HepG2 (cell line): ENCODE results near the gene NRSN2. TPM values are rescaled to one million over a fixed set of nuclear protein-coding genes. Genes with fewer than 3 reads are reported as not detected.

Experiments used
- AHDC1 ChIP-seq: sonication (generic); formaldehyde crosslinking; IDR thresholded peaks from 2 replicates; pipeline ENCODE4 v1.5.1; 2020; ENCODE audit warnings: mild to moderate bottlenecking, missing genetic modification reagents, borderline replicate concordance
- BRD4 ChIP-seq: sonication (generic); formaldehyde crosslinking; IDR thresholded peaks from 2 replicates; pipeline ENCODE4 v1.4.0; 2020; ENCODE audit warnings: missing genetic modification reagents
- FOSL2 ChIP-seq: sonication (generic); formaldehyde crosslinking; IDR thresholded peaks from 2 replicates; pipeline ENCODE4 v1.4.0; 2020; ENCODE audit warnings: missing genetic modification reagents
- KAT7 ChIP-seq: IDR thresholded peaks from 2 replicates; pipeline ENCODE4 v1.6.1; 2018; ENCODE audit warnings: borderline replicate concordance, missing compliant biosample characterization
- MLLT10 ChIP-seq: sonication (generic); formaldehyde crosslinking; IDR thresholded peaks from 2 replicates; pipeline ENCODE4 v1.4.0; 2020; ENCODE audit warnings: missing genetic modification reagents
- PRDM10 ChIP-seq: sonication (generic); formaldehyde crosslinking; IDR thresholded peaks from 2 replicates; pipeline ENCODE4 v1.4.0; 2020; ENCODE audit warnings: low read depth, missing genetic modification reagents
- RELA ChIP-seq: sonication (generic); formaldehyde crosslinking; IDR thresholded peaks from 2 replicates; pipeline ENCODE4 v1.4.0; 2020; ENCODE audit warnings: missing genetic modification reagents
- TEAD3 ChIP-seq: optimal IDR thresholded peaks from 2 replicates; pipeline ENCODE3; 2016; ENCODE audit warnings: borderline replicate concordance
- ZFP36L2 ChIP-seq: sonication (generic); formaldehyde crosslinking; IDR thresholded peaks from 2 replicates; pipeline ENCODE4 v1.4.0; 2020; ENCODE audit warnings: missing genetic modification reagents
- ZNF235 ChIP-seq: sonication (generic); formaldehyde crosslinking; IDR thresholded peaks from 2 replicates; pipeline ENCODE4 v1.8.1; 2023; ENCODE audit warnings: mild to moderate bottlenecking, missing genetic modification reagents, borderline replicate concordance
- ZNF432 ChIP-seq: sonication (generic); formaldehyde crosslinking; IDR thresholded peaks from 2 replicates; pipeline ENCODE4 v1.5.0; 2020; ENCODE audit warnings: missing genetic modification reagents, mild to moderate bottlenecking, borderline replicate concordance
- ZNF605 ChIP-seq: sonication (generic); formaldehyde crosslinking; IDR thresholded peaks from 2 replicates; pipeline ENCODE4 v1.8.0; 2022; ENCODE audit warnings: mild to moderate bottlenecking, missing genetic modification reagents
- ZNF607 ChIP-seq: sonication (generic); formaldehyde crosslinking; IDR thresholded peaks from 2 replicates; pipeline ENCODE4 v1.5.1; 2020; ENCODE audit warnings: missing genetic modification reagents, mild to moderate bottlenecking, borderline replicate concordance
- polyA plus RNA-seq, 8 experiments: library from polyadenylated mRNA; depleted of rRNA in 3 of 8; stranded (reverse) in 7 of 8; unstranded in 1 of 8; fragments of >200 nt; fragmentation: Illumina TruSeq in 4 of 8; extraction: Trizol in 4 of 8; gene quantifications; 2 replicates each; pipeline versions ENCODE4 v1.2.1 to v1.2.3, GENCODE V29; 2011 to 2016; ENCODE audit warnings: low read depth in 4 of 8, missing spikeins in 1 of 8, mixed read lengths in 1 of 8; ENCODE audit not compliant: insufficient read depth in 1 of 8
- total RNA-seq, 5 experiments: library from RNA; depleted of rRNA; stranded (reverse); fragments of >200 nt; fragmentation: Illumina TruSeq; extraction: Trizol; gene quantifications; 2 replicates each; pipeline ENCODE4 v1.2.3, GENCODE V29; 2016; ENCODE audit warnings: low read depth in 1 of 5
- TF ChIP-seq, protein P1 (sequence below): sonication (generic); formaldehyde crosslinking; IDR thresholded peaks from 2 replicates; pipeline ENCODE4 v1.8.1; 2023; ENCODE audit warnings: mild to moderate bottlenecking, moderate library complexity, missing genetic modification reagents
- TF ChIP-seq, protein P2 (sequence below): sonication (generic); formaldehyde crosslinking; IDR thresholded peaks from 2 replicates; pipeline ENCODE4 v1.5.1; 2020; ENCODE audit warnings: missing genetic modification reagents, mild to moderate bottlenecking, borderline replicate concordance

Gene NRSN2
- total and polyA plus RNA-seq, 2 of the 13 experiments (the other 11 are each of a cell fraction or from before 2014, with no cell fraction given) = 32.3 to 49.4 TPM

DNA sequence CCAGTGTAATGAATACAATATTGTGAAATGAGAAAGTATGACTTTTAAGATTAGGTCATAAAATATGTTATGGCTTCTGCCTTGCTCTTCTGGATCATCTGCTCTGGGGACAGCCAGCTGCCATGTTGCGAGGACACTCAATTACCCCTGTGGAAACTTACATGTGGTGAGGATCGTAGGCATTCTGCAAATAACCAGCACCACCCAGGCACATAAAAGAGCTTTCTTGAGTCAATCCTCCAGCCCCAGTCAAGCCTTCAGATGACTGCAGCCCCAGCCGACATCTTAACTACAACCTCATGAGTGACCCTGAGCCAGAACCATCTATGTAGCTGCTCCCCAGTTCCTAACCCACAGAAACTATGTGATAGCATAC is 56.7 kb downstream of the NRSN2 start (continued):
- TF ChIP-seq AHDC1 (CRISPR knock-in tag) = no peak
- no peak for TF ChIP-seq ZNF432 (CRISPR knock-in tag)
- peak; percentile 14 for TF ChIP-seq TEAD3 (CRISPR knock-in tag)
- 0 out of 2 replicates have a peak, but pooled peaks have one; percentile 2 for TF ChIP-seq ZNF605 (CRISPR knock-in tag)
- no peak for TF ChIP-seq RELA (CRISPR knock-in tag)
- no peak for TF ChIP-seq MLLT10 (CRISPR knock-in tag)
- TF ChIP-seq, protein P1, sequence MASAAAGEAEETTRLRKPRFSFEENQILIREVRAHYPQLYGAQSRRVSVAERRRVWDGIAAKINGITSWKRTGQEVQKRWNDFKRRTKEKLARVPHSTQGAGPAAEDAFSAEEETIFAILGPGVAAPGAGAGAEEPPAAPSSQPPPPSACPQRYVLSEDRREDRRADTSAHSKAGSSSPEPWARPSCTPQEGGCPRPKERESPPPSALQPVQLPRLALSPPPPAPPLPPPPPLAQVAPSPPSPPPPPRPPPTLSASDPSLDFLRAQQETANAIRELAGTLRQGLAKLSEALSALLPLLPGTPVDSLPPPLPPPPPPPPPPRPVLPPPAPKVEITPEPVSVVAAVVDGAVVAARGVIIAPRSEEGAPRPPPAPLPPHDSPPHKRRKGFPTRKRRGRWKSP = 0 out of 2 replicates have a peak, but pooled peaks have one; percentile 2
- TF ChIP-seq ZNF607 (CRISPR knock-in tag) = 0 out of 2 replicates have a peak, but pooled peaks have one; percentile 44
- TF ChIP-seq ZNF235 = no peak
- TF ChIP-seq BRD4 (CRISPR knock-in tag) = 0 out of 2 replicates have a peak, but pooled peaks have one; percentile 9
- TF ChIP-seq ZFP36L2 = no peak
- no peak for TF ChIP-seq PRDM10 (CRISPR knock-in tag)
- TF ChIP-seq KAT7 (CRISPR knock-in tag) = peak; percentile 50; the same call in 1 of the 2 replicates
- TF ChIP-seq, protein P2, sequence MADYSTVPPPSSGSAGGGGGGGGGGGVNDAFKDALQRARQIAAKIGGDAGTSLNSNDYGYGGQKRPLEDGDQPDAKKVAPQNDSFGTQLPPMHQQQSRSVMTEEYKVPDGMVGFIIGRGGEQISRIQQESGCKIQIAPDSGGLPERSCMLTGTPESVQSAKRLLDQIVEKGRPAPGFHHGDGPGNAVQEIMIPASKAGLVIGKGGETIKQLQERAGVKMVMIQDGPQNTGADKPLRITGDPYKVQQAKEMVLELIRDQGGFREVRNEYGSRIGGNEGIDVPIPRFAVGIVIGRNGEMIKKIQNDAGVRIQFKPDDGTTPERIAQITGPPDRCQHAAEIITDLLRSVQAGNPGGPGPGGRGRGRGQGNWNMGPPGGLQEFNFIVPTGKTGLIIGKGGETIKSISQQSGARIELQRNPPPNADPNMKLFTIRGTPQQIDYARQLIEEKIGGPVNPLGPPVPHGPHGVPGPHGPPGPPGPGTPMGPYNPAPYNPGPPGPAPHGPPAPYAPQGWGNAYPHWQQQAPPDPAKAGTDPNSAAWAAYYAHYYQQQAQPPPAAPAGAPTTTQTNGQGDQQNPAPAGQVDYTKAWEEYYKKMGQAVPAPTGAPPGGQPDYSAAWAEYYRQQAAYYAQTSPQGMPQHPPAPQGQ = no peak
- TF ChIP-seq FOSL2 (CRISPR knock-in tag) = 0 out of 2 replicates have a peak, but pooled peaks have one; percentile 3
